Measurements from ENCODE around the gene SLC5A10. TPM values are rescaled to one million over a fixed set of nuclear protein-coding genes. Genes with fewer than 3 reads are reported as not detected.
"Not testable (repeated sequence)": the region's sequence is repeated elsewhere in the genome, so short reads cannot be mapped to it uniquely, and the experiment has no call there.

SLC5A10 gene
- total RNA-seq, 1 donor from 2014 or later: not detected

- H3K9me3 Mint-ChIP-seq: no peaks in the 10 kb centered on the region
- H3K4me3 Mint-ChIP-seq (ENCODE audit: low read depth): no peak overlapping the region
- peaks cover 9% of the 10 kb centered on the region for H3K36me3 Mint-ChIP-seq (ENCODE audit: low read depth)
- no peaks in the 10 kb centered on the region for H3K27me3 Mint-ChIP-seq (ENCODE audit: low read depth)
- DNase-seq (ENCODE audit: low spot score): no peak
- H3K4me1 Mint-ChIP-seq (ENCODE audit: low read depth): peaks cover 9% of the 10 kb centered on the region
- H3K27ac Mint-ChIP-seq: no peak overlapping the region
- intact Hi-C loops (cut with micrococcal nuclease): no loop called here
These were observed 72.4 kb downstream of the SLC5A10 start for GRCh38 chr17:19024101-19025078.

GRCh38 chr17:19028671-19029070 lies 76.7 kb downstream of the SLC5A10 start:
- H3K36me3 Mint-ChIP-seq (ENCODE audit: low read depth); intact Hi-C loops (cut with micrococcal nuclease); H3K27me3 Mint-ChIP-seq (ENCODE audit: low read depth); H3K4me1 Mint-ChIP-seq (ENCODE audit: low read depth); H3K27ac Mint-ChIP-seq; DNase-seq (ENCODE audit: low spot score); H3K9me3 Mint-ChIP-seq; H3K4me3 Mint-ChIP-seq (ENCODE audit: low read depth): not testable (repeated sequence)

GRCh38 chr17:19029740-19030139 lies 77.8 kb downstream of the SLC5A10 start:
- H3K36me3 Mint-ChIP-seq (ENCODE audit: low read depth); H3K27ac Mint-ChIP-seq; H3K4me1 Mint-ChIP-seq (ENCODE audit: low read depth); H3K4me3 Mint-ChIP-seq (ENCODE audit: low read depth); DNase-seq (ENCODE audit: low spot score); intact Hi-C loops (cut with micrococcal nuclease); H3K27me3 Mint-ChIP-seq (ENCODE audit: low read depth); H3K9me3 Mint-ChIP-seq: not testable (repeated sequence)

GRCh38 chr17:19030771-19031449 lies 78.9 kb downstream of the SLC5A10 start:
- H3K9me3 Mint-ChIP-seq; intact Hi-C loops (cut with micrococcal nuclease); DNase-seq (ENCODE audit: low spot score); H3K4me1 Mint-ChIP-seq (ENCODE audit: low read depth); H3K36me3 Mint-ChIP-seq (ENCODE audit: low read depth); H3K4me3 Mint-ChIP-seq (ENCODE audit: low read depth); H3K27ac Mint-ChIP-seq; H3K27me3 Mint-ChIP-seq (ENCODE audit: low read depth): not testable (repeated sequence)

- not testable (repeated sequence) for H3K27ac Mint-ChIP-seq; H3K36me3 Mint-ChIP-seq (ENCODE audit: low read depth); H3K4me1 Mint-ChIP-seq (ENCODE audit: low read depth)
These were observed 79.8 kb downstream of the SLC5A10 start for GRCh38 chr17:19031729-19032128.

GRCh38 chr17:19032377-19032988 lies 80.5 kb downstream of the SLC5A10 start:
- intact Hi-C loops (cut with micrococcal nuclease); H3K36me3 Mint-ChIP-seq (ENCODE audit: low read depth); DNase-seq (ENCODE audit: low spot score); H3K9me3 Mint-ChIP-seq; H3K4me3 Mint-ChIP-seq (ENCODE audit: low read depth); H3K27me3 Mint-ChIP-seq (ENCODE audit: low read depth); H3K4me1 Mint-ChIP-seq (ENCODE audit: low read depth); H3K27ac Mint-ChIP-seq: not testable (repeated sequence)

More at GRCh38 chr17:19031729-19032128, 79.8 kb downstream of the SLC5A10 start:
- DNase-seq (ENCODE audit: low spot score); intact Hi-C loops (cut with micrococcal nuclease); H3K27me3 Mint-ChIP-seq (ENCODE audit: low read depth); H3K9me3 Mint-ChIP-seq; H3K4me3 Mint-ChIP-seq (ENCODE audit: low read depth): not testable (repeated sequence)

- intact Hi-C loops (cut with micrococcal nuclease); H3K9me3 Mint-ChIP-seq; H3K4me1 Mint-ChIP-seq (ENCODE audit: low read depth); DNase-seq (ENCODE audit: low spot score); H3K27ac Mint-ChIP-seq; H3K36me3 Mint-ChIP-seq (ENCODE audit: low read depth); H3K4me3 Mint-ChIP-seq (ENCODE audit: low read depth); H3K27me3 Mint-ChIP-seq (ENCODE audit: low read depth): not testable (repeated sequence)
These were observed 84.2 kb downstream of the SLC5A10 start for GRCh38 chr17:19036186-19036585.

GRCh38 chr17:19037547-19037946 lies 85.6 kb downstream of the SLC5A10 start:
- H3K27me3 Mint-ChIP-seq (ENCODE audit: low read depth); H3K36me3 Mint-ChIP-seq (ENCODE audit: low read depth); H3K4me1 Mint-ChIP-seq (ENCODE audit: low read depth); H3K4me3 Mint-ChIP-seq (ENCODE audit: low read depth); H3K9me3 Mint-ChIP-seq; intact Hi-C loops (cut with micrococcal nuclease); H3K27ac Mint-ChIP-seq; DNase-seq (ENCODE audit: low spot score): not testable (repeated sequence)

GRCh38 chr17:19038007-19038406 lies 86.0 kb downstream of the SLC5A10 start:
- intact Hi-C loops (cut with micrococcal nuclease); H3K27ac Mint-ChIP-seq; DNase-seq (ENCODE audit: low spot score); H3K9me3 Mint-ChIP-seq; H3K36me3 Mint-ChIP-seq (ENCODE audit: low read depth); H3K4me3 Mint-ChIP-seq (ENCODE audit: low read depth); H3K4me1 Mint-ChIP-seq (ENCODE audit: low read depth); H3K27me3 Mint-ChIP-seq (ENCODE audit: low read depth): not testable (repeated sequence)

GRCh38 chr17:19038730-19039129 lies 86.8 kb downstream of the SLC5A10 start:
- not testable (repeated sequence) for H3K36me3 Mint-ChIP-seq (ENCODE audit: low read depth); H3K4me3 Mint-ChIP-seq (ENCODE audit: low read depth); DNase-seq (ENCODE audit: low spot score)

GRCh38 chr17:19040350-19040749 lies 88.4 kb downstream of the SLC5A10 start:
- H3K36me3 Mint-ChIP-seq (ENCODE audit: low read depth); H3K9me3 Mint-ChIP-seq; DNase-seq (ENCODE audit: low spot score); H3K27me3 Mint-ChIP-seq (ENCODE audit: low read depth); H3K4me1 Mint-ChIP-seq (ENCODE audit: low read depth); H3K27ac Mint-ChIP-seq; intact Hi-C loops (cut with micrococcal nuclease); H3K4me3 Mint-ChIP-seq (ENCODE audit: low read depth): not testable (repeated sequence)

More at GRCh38 chr17:19038730-19039129, 86.8 kb downstream of the SLC5A10 start:
- H3K9me3 Mint-ChIP-seq; H3K4me1 Mint-ChIP-seq (ENCODE audit: low read depth); intact Hi-C loops (cut with micrococcal nuclease); H3K27ac Mint-ChIP-seq; H3K27me3 Mint-ChIP-seq (ENCODE audit: low read depth): not testable (repeated sequence)

GRCh38 chr17:19041871-19042270 lies 89.9 kb downstream of the SLC5A10 start:
- H3K27me3 Mint-ChIP-seq (ENCODE audit: low read depth); intact Hi-C loops (cut with micrococcal nuclease); H3K9me3 Mint-ChIP-seq; H3K36me3 Mint-ChIP-seq (ENCODE audit: low read depth); H3K27ac Mint-ChIP-seq; DNase-seq (ENCODE audit: low spot score); H3K4me3 Mint-ChIP-seq (ENCODE audit: low read depth); H3K4me1 Mint-ChIP-seq (ENCODE audit: low read depth): not testable (repeated sequence)

- H3K4me1 Mint-ChIP-seq (ENCODE audit: low read depth); intact Hi-C loops (cut with micrococcal nuclease); H3K27me3 Mint-ChIP-seq (ENCODE audit: low read depth); H3K36me3 Mint-ChIP-seq (ENCODE audit: low read depth); H3K4me3 Mint-ChIP-seq (ENCODE audit: low read depth); H3K9me3 Mint-ChIP-seq; H3K27ac Mint-ChIP-seq; DNase-seq (ENCODE audit: low spot score): not testable (repeated sequence)
These were observed 90.4 kb downstream of the SLC5A10 start for GRCh38 chr17:19042369-19042768.
